ENCODE measurements around the gene CHRNG.

DNA sequence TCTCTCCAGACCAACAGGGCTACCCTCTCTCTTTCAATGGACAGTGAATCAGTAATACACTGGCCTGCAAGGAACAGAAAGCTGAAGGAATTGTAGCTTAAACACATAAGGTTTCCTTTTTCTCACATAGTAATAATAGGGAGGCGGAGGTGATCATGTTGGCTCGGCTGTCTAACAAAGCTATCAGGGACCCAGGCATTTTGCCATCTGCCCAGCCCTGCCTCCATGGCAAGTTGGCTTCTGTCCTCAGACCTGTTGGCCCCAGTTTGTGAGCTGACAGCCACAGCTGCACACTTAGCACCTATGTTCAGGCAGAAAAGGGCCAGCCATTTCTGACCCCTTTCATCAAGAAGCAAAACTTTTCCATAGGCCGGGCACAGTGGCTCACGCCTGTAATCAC, 2.0 kb upstream of the CHRNG start:
- no peak for TF ChIP-seq SMC3 (IDR thresholded peaks at IDR 0.05)
- no peak for TF ChIP-seq ESRRA (IDR thresholded peaks at IDR 0.05; ENCODE audit: borderline replicate concordance, low read length)
- TF ChIP-seq, protein P1, sequence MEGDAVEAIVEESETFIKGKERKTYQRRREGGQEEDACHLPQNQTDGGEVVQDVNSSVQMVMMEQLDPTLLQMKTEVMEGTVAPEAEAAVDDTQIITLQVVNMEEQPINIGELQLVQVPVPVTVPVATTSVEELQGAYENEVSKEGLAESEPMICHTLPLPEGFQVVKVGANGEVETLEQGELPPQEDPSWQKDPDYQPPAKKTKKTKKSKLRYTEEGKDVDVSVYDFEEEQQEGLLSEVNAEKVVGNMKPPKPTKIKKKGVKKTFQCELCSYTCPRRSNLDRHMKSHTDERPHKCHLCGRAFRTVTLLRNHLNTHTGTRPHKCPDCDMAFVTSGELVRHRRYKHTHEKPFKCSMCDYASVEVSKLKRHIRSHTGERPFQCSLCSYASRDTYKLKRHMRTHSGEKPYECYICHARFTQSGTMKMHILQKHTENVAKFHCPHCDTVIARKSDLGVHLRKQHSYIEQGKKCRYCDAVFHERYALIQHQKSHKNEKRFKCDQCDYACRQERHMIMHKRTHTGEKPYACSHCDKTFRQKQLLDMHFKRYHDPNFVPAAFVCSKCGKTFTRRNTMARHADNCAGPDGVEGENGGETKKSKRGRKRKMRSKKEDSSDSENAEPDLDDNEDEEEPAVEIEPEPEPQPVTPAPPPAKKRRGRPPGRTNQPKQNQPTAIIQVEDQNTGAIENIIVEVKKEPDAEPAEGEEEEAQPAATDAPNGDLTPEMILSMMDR (IDR thresholded peaks at IDR 0.05) = no peak
- TF ChIP-seq JUNB (IDR thresholded peaks at IDR 0.05) = no peak
- no peak for TF ChIP-seq KDM1A (IDR thresholded peaks at IDR 0.05; ENCODE audit: low read depth)
- no peak for TF ChIP-seq EP300 (IDR thresholded peaks at IDR 0.05)

All from A549 (cell line).